ENCODE data around the gene SPTBN5. TPM values are rescaled to one million over a fixed set of nuclear protein-coding genes. Genes with fewer than 3 reads are reported as not detected.

Gene SPTBN5
- total RNA-seq, 1 experiment from 2014 or later = 0.64 TPM

- no peak overlapping the region for H3K27ac Mint-ChIP-seq (ENCODE audit: unreplicated experiment)
- no peaks in the 10 kb centered on the region for H3K27me3 Mint-ChIP-seq (ENCODE audit: unreplicated experiment)
- no peaks in the 10 kb centered on the region for H3K36me3 Mint-ChIP-seq (ENCODE audit: insufficient read depth, unreplicated experiment)
- TF ChIP-seq CTCF (IDR thresholded peaks at IDR 0.05; ENCODE audit: unreplicated experiment) = no peak
- intact Hi-C loops (cut with micrococcal nuclease; ENCODE audit: unreplicated experiment) = loop anchor here (5.0 to 10.0 kb wide), 2 partner anchors 90 to 212 kb away; no protein-coding TSS in a partner anchor
- no peaks in the 10 kb centered on the region for H3K9me3 Mint-ChIP-seq (ENCODE audit: low read depth, unreplicated experiment)
- H3K4me1 Mint-ChIP-seq (ENCODE audit: low read depth, unreplicated experiment) = no peaks in the 10 kb centered on the region
- H3K4me3 Mint-ChIP-seq (ENCODE audit: low read depth, unreplicated experiment) = no peak overlapping the region
- CTCF ChIA-PET = no interaction called here
- no peak for DNase-seq
- BruUV-seq (replicated peaks) = no TSS peak
These were observed 79.3 kb downstream of the SPTBN5 start for GRCh38 chr15:41814534-41814933.

GRCh38 chr15:41813426-41813825, 80.4 kb downstream of the SPTBN5 start:
- intact Hi-C loops (cut with micrococcal nuclease; ENCODE audit: unreplicated experiment) = loop anchor here (5.0 to 10.0 kb wide), 2 partner anchors 91 to 211 kb away; no protein-coding TSS in a partner anchor
- TF ChIP-seq CTCF (IDR thresholded peaks at IDR 0.05; ENCODE audit: unreplicated experiment) = no peak
- CTCF ChIA-PET = interaction anchor here (0.8 kb wide), 1 partner anchor 39 kb away, joined by 4 read pairs; the partner anchor contains the start of gene MAPKBP1
- no TSS peak for BruUV-seq (replicated peaks)
- no peaks in the 10 kb centered on the region for H3K9me3 Mint-ChIP-seq (ENCODE audit: low read depth, unreplicated experiment)
- DNase-seq = no peak
- H3K36me3 Mint-ChIP-seq (ENCODE audit: insufficient read depth, unreplicated experiment) = no peaks in the 10 kb centered on the region
- no peaks in the 10 kb centered on the region for H3K4me1 Mint-ChIP-seq (ENCODE audit: low read depth, unreplicated experiment)
- no peaks in the 10 kb centered on the region for H3K27me3 Mint-ChIP-seq (ENCODE audit: unreplicated experiment)
- no peak overlapping the region for H3K27ac Mint-ChIP-seq (ENCODE audit: unreplicated experiment)
- H3K4me3 Mint-ChIP-seq (ENCODE audit: low read depth, unreplicated experiment) = no peak overlapping the region

- H3K4me3 Mint-ChIP-seq (ENCODE audit: low read depth, unreplicated experiment) = no peak overlapping the region
- H3K27ac Mint-ChIP-seq (ENCODE audit: unreplicated experiment) = no peak overlapping the region
- no peak for TF ChIP-seq CTCF (IDR thresholded peaks at IDR 0.05; ENCODE audit: unreplicated experiment)
- no peaks in the 10 kb centered on the region for H3K9me3 Mint-ChIP-seq (ENCODE audit: low read depth, unreplicated experiment)
- no peaks in the 10 kb centered on the region for H3K36me3 Mint-ChIP-seq (ENCODE audit: insufficient read depth, unreplicated experiment)
- intact Hi-C loops (cut with micrococcal nuclease; ENCODE audit: unreplicated experiment) = loop anchor here (5.0 to 10.0 kb wide), 2 partner anchors 92 to 211 kb away; no protein-coding TSS in a partner anchor
- no peak for DNase-seq
- no TSS peak for BruUV-seq (replicated peaks)
- H3K4me1 Mint-ChIP-seq (ENCODE audit: low read depth, unreplicated experiment) = no peaks in the 10 kb centered on the region
- no peaks in the 10 kb centered on the region for H3K27me3 Mint-ChIP-seq (ENCODE audit: unreplicated experiment)
- CTCF ChIA-PET = interaction anchor here (0.8 kb wide), 1 partner anchor 39 kb away, joined by 4 read pairs; the partner anchor contains the start of gene MAPKBP1
These were observed 81.0 kb downstream of the SPTBN5 start for GRCh38 chr15:41812820-41813375.

- TF ChIP-seq CTCF (IDR thresholded peaks at IDR 0.05; ENCODE audit: unreplicated experiment) = peak; percentile 44
- H3K4me3 Mint-ChIP-seq (ENCODE audit: low read depth, unreplicated experiment) = no peak overlapping the region
- no peaks in the 10 kb centered on the region for H3K4me1 Mint-ChIP-seq (ENCODE audit: low read depth, unreplicated experiment)
- no peak overlapping the region for H3K27ac Mint-ChIP-seq (ENCODE audit: unreplicated experiment)
- peak; percentile 76 for DNase-seq
- no peaks in the 10 kb centered on the region for H3K9me3 Mint-ChIP-seq (ENCODE audit: low read depth, unreplicated experiment)
- intact Hi-C loops (cut with micrococcal nuclease; ENCODE audit: unreplicated experiment) = loop anchor here (1.0 to 10.0 kb wide), 3 partner anchors 39 to 209 kb away; no protein-coding TSS in a partner anchor
- CTCF ChIA-PET = interaction anchor here (0.8 to 2.3 kb wide), 4 partner anchors 37 to 589 kb away, joined by 3 to 15 read pairs (median 5); partner anchors contain the start of gene MAPKBP1
- BruUV-seq (replicated peaks) = no TSS peak
- H3K27me3 Mint-ChIP-seq (ENCODE audit: unreplicated experiment) = no peaks in the 10 kb centered on the region
- no peaks in the 10 kb centered on the region for H3K36me3 Mint-ChIP-seq (ENCODE audit: insufficient read depth, unreplicated experiment)
These were observed 82.2 kb downstream of the SPTBN5 start for GRCh38 chr15:41811432-41812195.
